HG03280 (cell line): Measurements from ENCODE around the gene TANGO6.
"Not testable (repeated sequence)": the region's sequence is repeated elsewhere in the genome, so short reads cannot be mapped to it uniquely, and the experiment has no call there.

Source experiments
- ATAC-seq: cut with Tn5 transposase; IDR thresholded peaks from one replicate; pipeline ENCODE4 v1.9.1; 2021; ENCODE audit warnings: mild to moderate bottlenecking, moderate library complexity; ENCODE audit not compliant: unreplicated experiment

The TANGO6 gene

DNA sequence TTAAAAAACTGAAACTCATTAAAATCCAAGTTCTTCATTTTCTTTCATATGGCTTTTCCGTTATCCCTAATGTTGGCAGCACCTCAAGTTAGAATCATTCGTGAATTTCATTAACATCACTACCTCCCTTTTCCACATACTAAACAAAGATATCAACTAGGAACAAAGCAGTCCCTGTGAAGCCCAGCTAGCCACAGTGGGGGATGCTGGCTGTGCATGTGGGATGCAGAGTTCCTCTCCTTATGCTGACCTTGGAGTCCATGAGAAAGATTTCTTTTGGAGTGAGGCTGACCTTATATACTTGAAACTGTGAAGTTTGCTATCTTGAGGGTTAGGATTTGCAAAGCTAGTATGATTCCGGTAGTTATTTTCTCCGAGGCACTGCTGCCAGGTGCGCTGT, 117.6 kb downstream of the TANGO6 start:
- ATAC-seq = no peak

DNA sequence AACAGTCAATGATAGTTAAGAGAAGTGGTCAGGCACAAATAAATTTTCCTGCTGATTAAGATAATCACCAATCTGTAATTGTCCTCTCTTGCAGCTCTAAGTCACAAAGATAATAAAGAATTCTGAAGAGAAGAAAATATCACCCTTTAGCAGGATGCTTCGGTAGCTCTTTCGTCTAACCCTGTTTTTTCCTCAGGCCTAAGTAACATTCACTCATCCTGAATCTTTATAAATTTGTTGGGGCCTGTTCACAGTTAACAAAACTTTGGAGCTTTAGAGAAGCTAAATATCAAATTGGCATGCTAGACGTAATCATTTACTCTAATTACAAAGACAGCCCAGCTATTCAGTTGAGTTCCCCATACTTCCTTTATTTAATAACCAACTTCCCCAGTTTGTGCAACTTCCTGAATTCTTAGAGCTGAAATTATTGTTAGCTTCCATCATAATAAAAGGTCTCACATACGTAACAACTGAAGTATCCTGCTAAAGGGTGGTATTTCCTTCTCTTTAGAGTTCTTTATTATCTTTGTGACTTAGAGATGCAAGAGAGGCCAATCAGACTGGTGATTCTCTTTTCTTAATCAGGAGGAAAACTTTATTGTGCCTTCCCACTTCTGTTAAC, 118.6 kb downstream of the TANGO6 start:
- ATAC-seq = no peak

DNA sequence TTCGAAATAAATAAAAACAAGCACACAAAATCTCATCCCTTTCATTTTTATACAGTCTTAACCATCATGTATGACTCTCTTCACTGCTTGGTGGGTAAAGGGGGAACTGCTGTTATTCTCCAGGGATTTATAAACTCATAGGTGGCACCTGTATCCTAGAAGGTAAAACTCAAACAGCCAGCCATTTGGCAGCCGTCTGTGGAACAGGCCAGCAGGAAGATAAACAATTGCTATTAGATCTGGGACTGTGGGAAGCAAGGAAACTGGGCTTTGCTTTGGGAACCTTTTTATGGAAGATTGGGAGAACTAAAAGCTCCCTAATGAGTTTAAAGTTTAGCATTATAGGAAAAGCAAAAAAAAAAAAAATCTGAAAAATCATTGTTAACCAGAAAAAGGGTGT, 126.0 kb downstream of the TANGO6 start:
- no peak for ATAC-seq

GRCh38 chr16:68972013-68972412, 128.7 kb downstream of the TANGO6 start:
- no peak for ATAC-seq

GRCh38 chr16:68972720-68973119, 129.4 kb downstream of the TANGO6 start:
- ATAC-seq = no peak

DNA sequence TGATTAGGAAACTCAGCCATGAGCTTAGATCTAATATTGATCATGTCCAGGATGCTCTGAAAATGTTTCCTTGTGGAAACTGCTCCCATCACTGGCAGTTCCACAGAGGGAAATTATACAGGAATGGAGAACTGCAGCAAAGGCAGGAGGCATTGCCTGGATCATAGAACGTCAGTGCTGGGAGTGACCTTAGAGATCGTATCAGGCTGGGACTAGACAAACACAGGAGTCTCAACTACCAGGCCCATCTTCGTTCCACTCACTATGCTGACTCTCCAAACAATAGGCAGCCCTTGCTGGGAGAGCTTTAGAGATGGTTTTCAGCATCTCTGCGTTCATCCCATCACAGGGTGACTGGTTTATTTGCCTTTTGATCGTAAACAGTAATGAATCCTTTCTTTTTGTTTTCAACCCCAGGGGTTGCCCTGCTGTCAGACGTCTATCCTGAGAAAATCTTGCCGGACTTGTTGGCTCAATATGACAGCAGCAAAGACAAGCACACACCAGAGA, 130.3 kb downstream of the TANGO6 start:
- no peak for ATAC-seq

DNA sequence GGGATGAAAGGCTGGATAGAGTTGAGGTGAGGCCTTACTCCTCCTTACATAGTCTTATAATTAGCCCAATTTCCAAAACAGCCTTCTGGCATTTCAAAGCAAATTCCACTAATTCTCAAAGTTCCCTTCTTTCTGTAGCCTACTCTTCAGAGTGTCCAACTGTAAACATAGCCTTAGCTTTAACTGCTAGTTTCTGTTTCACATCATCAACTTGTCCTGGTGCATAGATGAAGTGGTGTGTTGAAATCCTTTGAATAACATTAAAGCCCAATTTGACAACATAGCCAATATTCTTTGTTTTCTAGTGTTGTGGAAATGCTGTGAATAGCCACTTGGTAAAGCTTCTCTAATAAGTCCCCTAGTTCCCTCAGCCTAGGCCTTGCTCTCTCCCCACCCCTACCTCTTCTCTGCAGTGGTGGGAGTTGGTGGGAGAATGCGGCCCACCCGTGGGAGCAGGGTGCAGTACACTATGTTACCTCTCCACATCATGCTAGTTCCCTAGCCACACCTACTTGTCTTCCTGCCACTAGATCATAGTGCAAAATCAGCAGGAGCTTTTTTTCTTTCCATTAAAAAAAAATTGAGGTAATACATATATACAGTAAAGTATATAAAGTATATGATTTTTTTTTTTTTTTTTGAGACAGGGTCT, 135.1 kb downstream of the TANGO6 start:
- ATAC-seq = no peak

DNA sequence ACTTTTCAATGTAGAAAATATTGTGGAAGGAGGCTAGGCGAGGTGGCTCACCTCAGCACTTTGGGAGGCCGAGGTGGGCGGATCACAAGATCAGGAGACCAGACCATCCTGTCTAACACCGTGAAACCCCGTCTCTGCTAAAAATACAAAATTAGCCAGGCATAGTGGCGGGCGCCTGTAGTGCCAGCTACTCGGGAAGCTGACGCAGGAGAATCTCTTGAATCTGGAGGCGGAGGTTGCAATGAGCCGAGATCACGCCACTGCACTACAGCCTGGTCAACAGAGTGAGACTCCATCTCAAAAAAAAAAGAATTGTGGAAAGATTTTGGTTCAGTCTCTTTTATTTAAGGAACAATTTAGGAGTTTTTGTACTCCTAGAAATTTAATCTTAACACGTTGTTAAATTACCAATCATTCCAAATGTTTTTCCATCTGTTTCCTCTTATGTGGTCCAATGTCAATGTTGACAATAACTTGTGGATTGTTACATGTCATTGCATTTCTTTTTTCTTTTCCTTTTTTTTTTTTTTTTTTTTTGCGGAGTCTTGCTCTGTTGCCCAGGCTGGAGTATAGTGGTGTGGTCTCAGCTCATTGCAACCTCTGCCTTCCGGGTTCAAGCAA, 137.5 kb downstream of the TANGO6 start:
- no peak for ATAC-seq

- ATAC-seq = no peak
Measured at GRCh38 chr16:68981971-68982370, 138.6 kb downstream of the TANGO6 start.

GRCh38 chr16:68984467-68984866, 141.1 kb downstream of the TANGO6 start:
- no peak for ATAC-seq

GRCh38 chr16:68985268-68985667, 141.9 kb downstream of the TANGO6 start:
- no peak for ATAC-seq

- ATAC-seq = no peak
Measured at GRCh38 chr16:68985855-68986254, 142.5 kb downstream of the TANGO6 start.

DNA sequence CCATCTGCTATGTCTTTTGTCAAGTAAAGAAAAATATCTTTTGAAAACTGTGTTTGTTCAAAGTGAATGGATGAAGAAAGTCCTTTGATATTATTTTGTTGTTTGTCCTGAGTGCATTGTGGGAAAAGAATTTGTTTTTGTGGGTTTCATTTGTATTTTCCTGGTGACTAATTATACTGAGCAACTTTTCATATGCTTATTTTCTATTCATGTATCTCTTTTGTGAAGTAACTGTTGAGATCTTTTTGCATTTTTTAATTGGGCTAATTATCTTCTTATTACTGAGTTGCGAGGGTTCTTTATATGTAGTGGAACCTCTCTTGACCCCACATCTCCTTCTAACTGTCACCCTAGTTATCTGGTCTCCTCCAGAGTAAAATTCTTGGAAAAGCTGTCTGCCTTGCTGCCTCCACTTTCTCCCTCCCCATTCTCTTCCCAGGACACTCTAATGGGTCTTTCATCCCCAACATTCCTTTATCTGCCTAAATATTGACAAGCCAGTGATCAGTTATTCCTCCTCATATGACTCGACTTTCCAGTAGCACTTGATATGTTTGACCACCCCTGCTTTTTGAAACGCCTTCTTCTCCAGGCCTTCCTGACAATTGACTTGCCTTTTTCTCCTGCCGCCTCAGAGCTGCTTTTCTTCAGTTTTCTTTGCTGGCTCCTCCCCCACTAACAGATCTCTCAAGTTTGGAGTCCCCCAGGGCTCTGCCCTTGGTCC, 144.6 kb downstream of the TANGO6 start:
- ATAC-seq = no peak

DNA sequence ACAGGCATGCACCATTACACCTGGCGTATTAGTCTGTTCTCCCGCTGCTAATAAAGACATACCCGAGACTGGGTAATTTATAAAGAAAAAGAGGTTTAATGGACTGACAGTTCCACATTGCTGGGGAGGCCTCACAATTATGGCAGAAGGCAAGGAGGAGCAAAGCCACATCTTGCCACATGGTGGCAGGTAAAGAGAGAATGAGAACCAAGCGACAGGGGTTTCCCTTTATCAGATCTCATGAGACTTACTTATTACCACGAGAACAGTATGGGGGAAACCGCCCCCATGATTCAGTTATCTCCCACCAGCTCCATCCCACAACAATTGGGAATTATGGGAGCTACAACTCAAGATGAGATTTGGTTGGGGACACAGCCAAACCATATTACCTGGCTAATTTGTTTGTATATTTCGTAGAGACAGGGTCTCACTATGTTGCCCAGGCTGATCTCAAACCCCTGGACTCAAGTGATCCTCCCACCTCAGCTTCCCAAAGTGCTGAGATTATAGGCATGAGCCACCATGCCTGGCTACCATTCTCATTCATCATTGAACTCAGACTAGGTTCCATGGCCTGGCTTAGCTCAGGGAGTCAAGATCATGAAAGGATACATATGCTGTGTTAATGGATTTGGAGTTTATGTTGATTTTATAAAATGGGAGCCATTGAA, 147.0 kb downstream of the TANGO6 start:
- ATAC-seq = not testable (repeated sequence)

DNA sequence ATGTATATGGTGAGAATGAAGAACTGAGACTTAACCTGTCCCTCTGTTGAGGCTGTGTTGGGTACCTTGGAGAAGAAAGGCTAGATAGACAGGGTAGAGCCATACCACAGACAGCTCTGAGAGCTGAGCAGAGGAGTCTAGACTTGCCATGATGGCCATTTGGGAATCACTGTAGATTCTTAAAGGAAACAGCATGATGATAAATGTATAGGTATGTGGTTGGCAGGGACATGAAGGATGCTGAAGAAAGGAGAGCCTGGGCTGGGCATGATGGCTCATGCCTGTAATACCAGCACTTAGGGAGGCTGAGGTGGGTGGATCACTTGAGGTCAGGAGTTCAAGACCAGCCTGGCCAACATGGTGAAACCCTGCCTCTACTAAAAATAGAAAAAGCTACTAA, 147.7 kb downstream of the TANGO6 start:
- no peak for ATAC-seq

DNA sequence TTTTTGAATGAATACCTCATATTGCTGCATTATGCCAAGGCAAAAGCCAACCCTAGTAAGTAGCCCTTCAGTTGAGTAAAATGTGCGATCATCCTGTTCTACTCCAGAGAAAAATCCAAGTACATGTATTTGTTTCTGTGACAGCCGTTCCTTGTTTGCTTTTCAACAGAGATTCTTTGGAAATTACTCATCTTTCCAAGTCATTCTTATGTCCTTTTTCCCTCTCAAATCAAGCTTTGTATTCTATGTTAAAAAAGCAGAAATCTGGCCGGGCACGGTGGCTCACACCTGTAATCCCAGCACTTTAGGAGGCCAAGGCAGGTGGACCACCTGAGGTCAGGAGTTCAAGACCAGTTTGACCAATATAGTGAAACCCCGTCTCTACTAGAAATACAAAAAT, 149.2 kb downstream of the TANGO6 start:
- ATAC-seq = no peak

DNA sequence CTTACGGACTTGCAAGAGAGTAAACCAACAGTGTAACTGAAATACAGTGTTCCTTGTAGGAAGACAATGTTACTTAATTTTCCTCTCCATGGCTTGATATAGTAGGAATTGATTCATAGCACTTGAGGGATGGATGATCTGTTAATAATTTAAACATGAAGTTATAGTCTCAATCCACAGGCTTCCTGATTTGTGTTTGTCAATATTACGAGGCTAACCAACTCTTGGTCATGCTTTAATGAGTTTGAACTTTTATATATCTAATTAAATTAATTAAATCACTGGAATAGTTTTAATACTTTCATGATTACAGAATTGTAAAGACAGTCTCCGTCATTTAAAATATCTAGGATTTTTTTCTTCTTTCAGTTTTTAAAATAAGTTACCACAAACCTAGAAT, 150.1 kb downstream of the TANGO6 start:
- no peak for ATAC-seq

- no peak for ATAC-seq
Measured at GRCh38 chr16:68993885-68994284, 150.6 kb downstream of the TANGO6 start.

- no peak for ATAC-seq
Measured at GRCh38 chr16:68994324-68994723, 151.0 kb downstream of the TANGO6 start.

DNA sequence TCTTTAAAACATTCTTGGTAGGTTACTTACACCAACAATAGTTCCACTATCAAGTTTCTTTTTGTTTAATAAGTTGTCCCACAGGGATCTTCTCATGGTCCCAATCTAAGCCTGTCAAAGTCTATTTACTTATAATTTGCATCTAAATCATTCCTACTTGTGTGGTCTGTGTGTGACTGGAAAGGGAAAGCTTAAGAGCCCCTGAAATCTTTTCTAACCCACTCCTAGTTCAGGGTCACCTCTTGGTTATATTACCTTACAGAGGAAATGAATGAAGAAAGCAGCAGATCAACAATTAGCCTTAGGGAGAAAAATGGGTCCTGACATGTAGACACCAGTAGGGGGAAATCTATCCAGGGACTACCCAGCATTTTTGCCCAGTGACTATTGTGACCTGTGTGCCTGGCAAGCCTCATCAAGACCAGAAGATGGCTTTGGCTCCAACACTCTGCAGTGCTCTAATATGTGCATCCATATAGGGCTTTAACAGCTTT, 151.7 kb downstream of the TANGO6 start:
- ATAC-seq = no peak

GRCh38 chr16:68997564-68997963, 154.2 kb downstream of the TANGO6 start:
- no peak for ATAC-seq
